Measurements from ENCODE around the gene MRC1. TPM values are rescaled to one million over a fixed set of nuclear protein-coding genes. Genes with fewer than 3 reads are reported as not detected.
"Not testable (repeated sequence)": the region's sequence is repeated elsewhere in the genome, so short reads cannot be mapped to it uniquely, and the experiment has no call there.

Gene MRC1
- total RNA-seq, 1 experiment from 2014 or later: not detected

- DNase-seq (ENCODE audit: low read depth): no peak
These were observed 95.4 kb downstream of the MRC1 start for GRCh38 chr10:17904564-17904963.

- no peak for DNase-seq (ENCODE audit: low read depth)
These were observed 96.3 kb downstream of the MRC1 start for GRCh38 chr10:17905491-17905890.

- DNase-seq (ENCODE audit: low read depth): no peak
These were observed 96.9 kb downstream of the MRC1 start for GRCh38 chr10:17906002-17906401.

- DNase-seq (ENCODE audit: low read depth): no peak
These were observed 98.5 kb downstream of the MRC1 start for GRCh38 chr10:17907641-17908040.

- DNase-seq (ENCODE audit: low read depth): peak; percentile 52
These were observed 101.1 kb downstream of the MRC1 start for GRCh38 chr10:17910125-17910789.

- no peak for DNase-seq (ENCODE audit: low read depth)
These were observed 103.6 kb downstream of the MRC1 start for GRCh38 chr10:17912754-17913153.

GRCh38 chr10:17913604-17914003, 104.5 kb downstream of the MRC1 start:
- DNase-seq (ENCODE audit: low read depth): no peak

GRCh38 chr10:17914169-17915045, 105.3 kb downstream of the MRC1 start:
- no peak for DNase-seq (ENCODE audit: low read depth)

GRCh38 chr10:17915181-17915580, 106.0 kb downstream of the MRC1 start:
- no peak for DNase-seq (ENCODE audit: low read depth)

GRCh38 chr10:17918187-17918903, 109.2 kb downstream of the MRC1 start:
- no peak for DNase-seq (ENCODE audit: low read depth)

GRCh38 chr10:17921378-17921777, 112.2 kb downstream of the MRC1 start:
- DNase-seq (ENCODE audit: low read depth): no peak

GRCh38 chr10:17923728-17924127, 114.6 kb downstream of the MRC1 start:
- DNase-seq (ENCODE audit: low read depth): peak; percentile 82

GRCh38 chr10:17943033-17943745, 134.0 kb downstream of the MRC1 start:
- DNase-seq (ENCODE audit: low read depth): no peak

- DNase-seq (ENCODE audit: low read depth): not testable (repeated sequence)
These were observed 141.1 kb downstream of the MRC1 start for GRCh38 chr10:17950269-17950668.

- DNase-seq (ENCODE audit: low read depth): no peak
These were observed 141.6 kb downstream of the MRC1 start for GRCh38 chr10:17950726-17951125.

GRCh38 chr10:17951868-17952371, 142.8 kb downstream of the MRC1 start, which contains the start of gene SLC39A12:
SLC39A12 (plus strand) TSS chr10:17951918; CDS start chr10:17953277, 1,359 bp downstream.
- DNase-seq (ENCODE audit: low read depth): peak; percentile 59

GRCh38 chr10:17954372-17954771, 145.2 kb downstream of the MRC1 start:
- not testable (repeated sequence) for DNase-seq (ENCODE audit: low read depth)

GRCh38 chr10:17954861-17955260, 145.7 kb downstream of the MRC1 start:
- DNase-seq (ENCODE audit: low read depth): peak; percentile 8

- no peak for DNase-seq (ENCODE audit: low read depth)
These were observed 148.9 kb downstream of the MRC1 start for GRCh38 chr10:17958049-17958448.

GRCh38 chr10:17959870-17960269, 150.7 kb downstream of the MRC1 start:
- DNase-seq (ENCODE audit: low read depth): no peak
